HepG2 (cell line): ENCODE data around the gene GRB2. TPM values are rescaled to one million over a fixed set of nuclear protein-coding genes. Genes with fewer than 3 reads are reported as not detected.

Source experiments
- HNF4G ChIP-seq, 2 experiments: sonication (generic) in 1 of 2; formaldehyde crosslinking in 1 of 2; IDR thresholded peaks; 2 replicates each; pipeline versions ENCODE4 v1.4.0 to v1.6.1; 2011 to 2020; ENCODE audit warnings: borderline replicate concordance in 2 of 2, low read depth in 2 of 2, mild to moderate bottlenecking in 2 of 2, low read length in 1 of 2, missing genetic modification reagents in 1 of 2, moderate library complexity in 1 of 2
- HNRNPK ChIP-seq: fragments of 200-400 bp; formaldehyde crosslinking; IDR thresholded peaks from 2 replicates; pipeline ENCODE4 v1.6.1; 2018; ENCODE audit warnings: low read length, low read depth, moderate library complexity, mild to moderate bottlenecking; ENCODE audit not compliant: poor library complexity, severe bottlenecking
- KDM5A ChIP-seq: fragments of 200-600 bp; sonication (generic); IDR thresholded peaks from 2 replicates; pipeline ENCODE4 v1.7.0; 2018; ENCODE audit warnings: antibody characterized with exemption, mild to moderate bottlenecking, low read length, borderline replicate concordance
- POLR2AphosphoS2 ChIP-seq: IDR thresholded peaks from 2 replicates; pipeline ENCODE4 v1.6.1; 2011; ENCODE audit warnings: low read depth, low read length, improper control_type of control experiment
- REL ChIP-seq: sonication (generic); formaldehyde crosslinking; conservative IDR thresholded peaks from 2 replicates; pipeline ENCODE4 v1.8.0; 2022; ENCODE audit warnings: mild to moderate bottlenecking, missing genetic modification reagents, moderate library complexity
- RFXANK ChIP-seq: IDR thresholded peaks from 2 replicates; pipeline ENCODE4 v1.6.1; 2016
- SMARCC2 ChIP-seq: fragments of 450-650 bp; IDR thresholded peaks from 2 replicates; pipeline ENCODE4 v1.6.1; 2017; ENCODE audit warnings: antibody characterized with exemption, mild to moderate bottlenecking
- SYNCRIP ChIP-seq: fragments of 200-400 bp; formaldehyde crosslinking; IDR thresholded peaks from 2 replicates; pipeline ENCODE4 v1.6.1; 2018; ENCODE audit warnings: mild to moderate bottlenecking, low read depth, low read length; ENCODE audit not compliant: insufficient read depth
- YY1 ChIP-seq: IDR thresholded peaks from 2 replicates; pipeline ENCODE4 v1.6.1; 2011; ENCODE audit warnings: low read length, low read depth, moderate library complexity, mild to moderate bottlenecking; ENCODE audit not compliant: insufficient read depth, insufficient replicate concordance
- ZNF124 ChIP-seq: sonication (generic); formaldehyde crosslinking; IDR thresholded peaks from 2 replicates; pipeline ENCODE4 v1.4.0; 2020; ENCODE audit warnings: missing genetic modification reagents
- ZNF737 ChIP-seq: sonication (generic); formaldehyde crosslinking; IDR thresholded peaks from 2 replicates; pipeline ENCODE4 v1.5.0; 2020; ENCODE audit warnings: missing genetic modification reagents, mild to moderate bottlenecking, borderline replicate concordance
- ZNF782 ChIP-seq: sonication (generic); formaldehyde crosslinking; IDR thresholded peaks from 2 replicates; pipeline ENCODE4 v1.4.0; 2020; ENCODE audit warnings: missing genetic modification reagents, mild to moderate bottlenecking, borderline replicate concordance
- polyA plus RNA-seq, 8 experiments: library from polyadenylated mRNA; depleted of rRNA in 3 of 8; stranded (reverse) in 7 of 8; unstranded in 1 of 8; fragments of >200 nt; fragmentation: Illumina TruSeq in 4 of 8; extraction: Trizol in 4 of 8; gene quantifications; 2 replicates each; pipeline versions ENCODE4 v1.2.1 to v1.2.3, GENCODE V29; 2011 to 2016; ENCODE audit warnings: low read depth in 4 of 8, missing spikeins in 1 of 8, mixed read lengths in 1 of 8; ENCODE audit not compliant: insufficient read depth in 1 of 8
- total RNA-seq, 5 experiments: library from RNA; depleted of rRNA; stranded (reverse); fragments of >200 nt; fragmentation: Illumina TruSeq; extraction: Trizol; gene quantifications; 2 replicates each; pipeline ENCODE4 v1.2.3, GENCODE V29; 2016; ENCODE audit warnings: low read depth in 1 of 5
- TF ChIP-seq, protein P1 (sequence below): IDR thresholded peaks from 2 replicates; pipeline ENCODE4 v1.6.1; 2016; ENCODE audit warnings: missing compliant biosample characterization, missing genetic modification reagents, borderline replicate concordance
- TF ChIP-seq, protein P2 (sequence below): sonication (generic); formaldehyde crosslinking; IDR thresholded peaks from 2 replicates; pipeline ENCODE4 v1.8.1; 2023; ENCODE audit warnings: missing genetic modification reagents, inconsistent platforms, borderline replicate concordance
- TF ChIP-seq, protein P3 (sequence below): sonication (generic); formaldehyde crosslinking; IDR thresholded peaks from 2 replicates; pipeline ENCODE4 v1.4.0; 2020; ENCODE audit warnings: missing genetic modification reagents, mild to moderate bottlenecking, borderline replicate concordance
- TF ChIP-seq, protein P4 (sequence below): sonication (generic); IDR thresholded peaks from 2 replicates; pipeline ENCODE4 v1.6.1; 2016; ENCODE audit warnings: low read depth, borderline replicate concordance
- TF ChIP-seq, protein P5 (sequence below): sonication (generic); formaldehyde crosslinking; conservative IDR thresholded peaks from 2 replicates; pipeline ENCODE4 v1.4.0; 2020; ENCODE audit warnings: missing genetic modification reagents

The GRB2 gene
- total and polyA plus RNA-seq, 2 of the 13 experiments (the other 11 are each of a cell fraction or from before 2014, with no cell fraction given) = 84.6 to 92.3 TPM

DNA sequence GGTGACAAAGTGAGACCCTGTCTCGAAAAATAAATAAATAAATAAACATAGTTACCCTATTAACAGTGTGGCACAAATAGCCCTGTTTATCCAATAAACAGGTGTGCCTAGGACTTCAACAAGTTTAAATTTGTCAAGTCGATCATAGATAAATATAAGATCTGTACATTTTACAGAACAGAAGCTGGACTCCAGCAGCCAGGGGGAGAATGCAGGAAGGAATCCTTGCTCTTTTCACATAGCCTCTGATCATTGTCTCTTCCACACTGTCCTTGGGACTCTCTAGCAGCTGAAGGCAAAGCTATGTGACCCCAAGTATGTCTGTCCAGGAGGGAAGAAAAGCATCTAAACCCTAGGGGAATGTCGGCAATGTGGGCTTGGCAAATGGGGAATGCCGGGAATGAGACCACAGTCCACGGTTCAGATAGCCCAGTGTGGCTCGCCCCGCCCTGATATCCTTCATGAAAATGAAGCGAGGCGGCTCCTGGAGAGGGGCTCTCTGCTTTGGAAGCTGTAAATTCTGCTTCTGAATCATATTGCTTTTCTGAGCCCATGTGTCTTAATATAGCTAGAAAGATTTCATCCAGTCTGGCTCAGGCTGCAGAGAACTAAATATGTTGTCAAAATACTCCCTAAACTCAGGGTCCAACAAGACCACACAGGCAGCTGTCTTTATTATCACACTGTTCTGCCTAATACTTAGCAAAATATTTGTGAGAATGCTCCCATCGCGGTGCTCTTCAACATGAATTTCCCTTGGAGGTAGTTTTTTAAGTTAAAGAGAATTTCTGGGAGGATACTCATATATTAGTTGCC is 24.9 kb upstream of the GRB2 start (continued):
- TF ChIP-seq KDM5A (no peak), ZNF124 (CRISPR knock-in tag) (no peak), ZNF782 (CRISPR knock-in tag) (no peak), YY1 (peak; percentile 68), HNF4G (IDR thresholded peaks at IDR 0.05; ENCODE audit: borderline replicate concordance, low read depth, low read length) (peak; percentile 92), HNF4G (CRISPR knock-in tag; IDR thresholded peaks at IDR 0.05; ENCODE audit: borderline replicate concordance, low read depth) (peak; percentile 67; the same call in 1 of the 2 replicates), ZNF737 (CRISPR knock-in tag) (no peak), SMARCC2 (no peak), REL (CRISPR knock-in tag) (no peak), POLR2AphosphoS2 (no peak), HNRNPK (no peak), RFXANK (CRISPR knock-in tag) (no peak), SYNCRIP (no peak)
- TF ChIP-seq, protein P1, sequence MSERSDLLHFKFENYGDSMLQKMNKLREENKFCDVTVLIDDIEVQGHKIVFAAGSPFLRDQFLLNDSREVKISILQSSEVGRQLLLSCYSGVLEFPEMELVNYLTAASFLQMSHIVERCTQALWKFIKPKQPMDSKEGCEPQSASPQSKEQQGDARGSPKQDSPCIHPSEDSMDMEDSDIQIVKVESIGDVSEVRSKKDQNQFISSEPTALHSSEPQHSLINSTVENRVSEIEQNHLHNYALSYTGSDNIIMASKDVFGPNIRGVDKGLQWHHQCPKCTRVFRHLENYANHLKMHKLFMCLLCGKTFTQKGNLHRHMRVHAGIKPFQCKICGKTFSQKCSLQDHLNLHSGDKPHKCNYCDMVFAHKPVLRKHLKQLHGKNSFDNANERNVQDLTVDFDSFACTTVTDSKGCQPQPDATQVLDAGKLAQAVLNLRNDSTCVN (CRISPR knock-in tag) = no peak
- TF ChIP-seq, protein P2, sequence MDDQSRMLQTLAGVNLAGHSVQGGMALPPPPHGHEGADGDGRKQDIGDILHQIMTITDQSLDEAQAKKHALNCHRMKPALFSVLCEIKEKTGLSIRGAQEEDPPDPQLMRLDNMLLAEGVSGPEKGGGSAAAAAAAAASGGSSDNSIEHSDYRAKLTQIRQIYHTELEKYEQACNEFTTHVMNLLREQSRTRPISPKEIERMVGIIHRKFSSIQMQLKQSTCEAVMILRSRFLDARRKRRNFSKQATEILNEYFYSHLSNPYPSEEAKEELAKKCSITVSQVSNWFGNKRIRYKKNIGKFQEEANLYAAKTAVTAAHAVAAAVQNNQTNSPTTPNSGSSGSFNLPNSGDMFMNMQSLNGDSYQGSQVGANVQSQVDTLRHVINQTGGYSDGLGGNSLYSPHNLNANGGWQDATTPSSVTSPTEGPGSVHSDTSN (CRISPR knock-in tag) = no peak
- TF ChIP-seq, protein P3, sequence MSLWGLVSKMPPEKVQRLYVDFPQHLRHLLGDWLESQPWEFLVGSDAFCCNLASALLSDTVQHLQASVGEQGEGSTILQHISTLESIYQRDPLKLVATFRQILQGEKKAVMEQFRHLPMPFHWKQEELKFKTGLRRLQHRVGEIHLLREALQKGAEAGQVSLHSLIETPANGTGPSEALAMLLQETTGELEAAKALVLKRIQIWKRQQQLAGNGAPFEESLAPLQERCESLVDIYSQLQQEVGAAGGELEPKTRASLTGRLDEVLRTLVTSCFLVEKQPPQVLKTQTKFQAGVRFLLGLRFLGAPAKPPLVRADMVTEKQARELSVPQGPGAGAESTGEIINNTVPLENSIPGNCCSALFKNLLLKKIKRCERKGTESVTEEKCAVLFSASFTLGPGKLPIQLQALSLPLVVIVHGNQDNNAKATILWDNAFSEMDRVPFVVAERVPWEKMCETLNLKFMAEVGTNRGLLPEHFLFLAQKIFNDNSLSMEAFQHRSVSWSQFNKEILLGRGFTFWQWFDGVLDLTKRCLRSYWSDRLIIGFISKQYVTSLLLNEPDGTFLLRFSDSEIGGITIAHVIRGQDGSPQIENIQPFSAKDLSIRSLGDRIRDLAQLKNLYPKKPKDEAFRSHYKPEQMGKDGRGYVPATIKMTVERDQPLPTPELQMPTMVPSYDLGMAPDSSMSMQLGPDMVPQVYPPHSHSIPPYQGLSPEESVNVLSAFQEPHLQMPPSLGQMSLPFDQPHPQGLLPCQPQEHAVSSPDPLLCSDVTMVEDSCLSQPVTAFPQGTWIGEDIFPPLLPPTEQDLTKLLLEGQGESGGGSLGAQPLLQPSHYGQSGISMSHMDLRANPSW = no peak
- TF ChIP-seq, protein P4, sequence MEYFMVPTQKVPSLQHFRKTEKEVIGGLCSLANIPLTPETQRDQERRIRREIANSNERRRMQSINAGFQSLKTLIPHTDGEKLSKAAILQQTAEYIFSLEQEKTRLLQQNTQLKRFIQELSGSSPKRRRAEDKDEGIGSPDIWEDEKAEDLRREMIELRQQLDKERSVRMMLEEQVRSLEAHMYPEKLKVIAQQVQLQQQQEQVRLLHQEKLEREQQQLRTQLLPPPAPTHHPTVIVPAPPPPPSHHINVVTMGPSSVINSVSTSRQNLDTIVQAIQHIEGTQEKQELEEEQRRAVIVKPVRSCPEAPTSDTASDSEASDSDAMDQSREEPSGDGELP = peak; percentile 71; the same call in 1 of the 2 replicates
- TF ChIP-seq, protein P5, sequence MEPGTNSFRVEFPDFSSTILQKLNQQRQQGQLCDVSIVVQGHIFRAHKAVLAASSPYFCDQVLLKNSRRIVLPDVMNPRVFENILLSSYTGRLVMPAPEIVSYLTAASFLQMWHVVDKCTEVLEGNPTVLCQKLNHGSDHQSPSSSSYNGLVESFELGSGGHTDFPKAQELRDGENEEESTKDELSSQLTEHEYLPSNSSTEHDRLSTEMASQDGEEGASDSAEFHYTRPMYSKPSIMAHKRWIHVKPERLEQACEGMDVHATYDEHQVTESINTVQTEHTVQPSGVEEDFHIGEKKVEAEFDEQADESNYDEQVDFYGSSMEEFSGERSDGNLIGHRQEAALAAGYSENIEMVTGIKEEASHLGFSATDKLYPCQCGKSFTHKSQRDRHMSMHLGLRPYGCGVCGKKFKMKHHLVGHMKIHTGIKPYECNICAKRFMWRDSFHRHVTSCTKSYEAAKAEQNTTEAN (CRISPR knock-in tag) = 0 out of 2 replicates have a peak, but pooled peaks have one; percentile 31
